GM19351 (cell line): ENCODE measurements around the gene CCL11.

ENCODE experiments used
- ATAC-seq: cut with Tn5 transposase; IDR thresholded peaks from one replicate; pipeline ENCODE4 v1.9.1; 2021; ENCODE audit warnings: mild to moderate bottlenecking, moderate library complexity; ENCODE audit not compliant: unreplicated experiment

Gene CCL11

DNA sequence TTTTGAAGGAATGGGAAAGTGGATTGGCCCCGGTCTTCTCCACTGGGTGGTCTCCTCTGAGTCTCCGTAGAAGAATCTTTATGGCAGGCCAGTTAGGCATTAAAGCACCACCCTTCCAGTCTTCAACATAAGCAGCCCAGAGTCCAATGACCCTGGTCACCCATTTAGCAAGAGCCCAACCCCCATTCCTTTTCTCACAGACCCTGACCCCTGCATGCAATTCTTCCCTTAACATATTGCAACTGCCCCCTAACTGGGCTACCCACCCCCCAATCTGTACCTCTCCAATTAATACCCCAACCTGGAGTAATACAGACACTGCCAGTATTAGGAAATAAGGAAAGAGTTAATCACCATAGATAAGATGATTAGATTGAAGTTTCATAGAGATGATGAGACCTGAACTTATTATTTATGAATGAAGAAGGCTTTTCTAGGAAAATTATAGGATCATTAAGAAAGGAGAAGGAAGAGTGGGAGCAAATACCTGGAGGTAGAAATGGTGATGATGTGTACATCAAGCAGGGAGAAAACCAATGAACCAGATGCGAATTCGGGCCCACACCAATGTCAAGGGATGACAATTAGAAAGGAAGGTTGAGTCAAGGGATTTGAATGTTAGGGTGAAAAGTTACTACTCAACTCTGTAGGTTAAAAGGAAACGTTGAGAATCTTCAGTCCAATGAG, 28.1 kb upstream of the CCL11 start:
- no peak for ATAC-seq

DNA sequence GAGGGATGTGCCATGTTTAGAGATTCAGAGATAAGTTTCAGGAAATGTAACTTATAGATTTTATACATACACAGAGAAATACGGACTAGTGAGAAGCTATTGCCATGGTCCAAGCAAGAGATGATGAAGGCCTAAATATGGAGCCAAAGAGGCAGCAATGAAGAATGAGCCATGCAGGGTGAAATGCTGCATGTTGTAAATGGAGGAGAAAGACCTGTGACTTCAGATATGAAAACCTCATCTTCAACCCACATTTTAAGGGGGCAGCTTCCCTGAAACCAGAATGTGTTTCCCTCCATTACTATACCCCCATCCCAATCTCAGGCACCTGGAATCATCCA, 27.6 kb upstream of the CCL11 start:
- ATAC-seq = no peak

DNA sequence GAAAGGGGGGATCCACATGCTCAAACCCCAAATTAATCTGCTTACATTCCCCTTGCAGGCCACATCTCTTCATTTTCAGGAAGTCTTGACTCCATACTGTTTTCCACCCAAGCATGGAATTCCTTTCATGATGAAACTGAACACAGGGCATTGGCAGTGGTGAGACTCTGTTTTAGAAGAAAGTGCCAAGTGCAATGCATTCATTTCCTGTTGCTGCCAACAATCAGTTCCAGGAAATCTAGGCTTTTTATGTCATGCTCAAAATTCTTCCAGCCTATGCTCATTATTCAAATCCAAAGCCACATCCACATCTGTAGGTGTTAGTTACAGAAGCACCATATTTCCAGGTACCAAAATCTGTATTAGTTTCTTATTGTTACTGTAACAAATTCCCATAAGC, 26.4 kb upstream of the CCL11 start:
- ATAC-seq = no peak

DNA sequence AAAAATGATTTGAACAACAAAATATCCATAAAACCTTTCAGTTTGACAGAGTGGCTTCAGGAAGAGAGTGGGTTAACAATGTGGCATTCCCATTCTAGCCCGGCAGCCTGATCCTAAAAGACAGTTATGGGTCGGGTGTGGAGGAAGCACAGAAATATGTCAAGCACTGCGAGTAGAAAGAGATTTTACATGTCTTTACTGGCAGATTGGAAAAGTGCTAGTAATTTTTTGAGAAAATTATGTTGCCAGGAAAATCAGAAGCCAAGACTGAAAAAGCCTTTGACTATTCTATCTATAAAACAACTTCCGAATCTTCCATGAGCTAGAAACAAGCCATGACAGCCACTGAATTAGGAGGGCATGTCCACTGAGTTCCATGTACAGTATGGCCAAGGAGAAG, 24.7 kb upstream of the CCL11 start:
- ATAC-seq = no peak

DNA sequence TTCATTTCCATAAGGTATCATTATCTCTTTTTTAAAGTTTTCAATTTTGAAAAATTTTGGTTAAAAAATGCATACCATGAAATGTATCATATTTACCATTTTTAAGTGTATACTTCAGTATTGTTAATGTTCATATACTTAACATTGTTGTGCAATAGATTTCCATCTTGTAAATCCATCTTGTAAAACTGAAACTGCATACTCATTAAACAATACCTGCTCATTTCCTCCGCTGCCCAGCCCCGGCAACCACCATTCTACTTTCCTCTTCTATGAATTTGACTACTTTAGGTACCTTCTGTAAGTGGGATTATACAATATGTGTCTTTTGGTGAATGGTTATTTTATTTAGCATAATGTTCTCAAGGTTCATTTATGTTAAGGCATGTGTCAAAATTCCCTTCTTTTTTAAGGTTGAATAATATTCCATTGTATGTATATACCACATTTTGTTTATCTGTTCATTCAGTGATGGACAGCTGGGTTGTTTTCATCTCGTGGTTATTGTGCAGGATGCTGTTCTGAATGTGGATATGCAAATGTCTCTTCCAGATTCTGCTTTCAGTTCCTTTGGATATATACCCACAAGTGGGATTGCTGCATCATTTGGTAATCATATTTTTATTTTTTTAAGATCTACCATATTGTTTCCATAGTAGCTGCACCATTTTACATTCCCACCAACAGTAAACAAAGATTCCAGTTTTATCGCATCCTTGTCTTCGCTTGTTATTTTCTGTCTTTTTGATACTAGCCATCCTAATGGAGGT, 23.8 kb upstream of the CCL11 start:
- ATAC-seq = no peak

DNA sequence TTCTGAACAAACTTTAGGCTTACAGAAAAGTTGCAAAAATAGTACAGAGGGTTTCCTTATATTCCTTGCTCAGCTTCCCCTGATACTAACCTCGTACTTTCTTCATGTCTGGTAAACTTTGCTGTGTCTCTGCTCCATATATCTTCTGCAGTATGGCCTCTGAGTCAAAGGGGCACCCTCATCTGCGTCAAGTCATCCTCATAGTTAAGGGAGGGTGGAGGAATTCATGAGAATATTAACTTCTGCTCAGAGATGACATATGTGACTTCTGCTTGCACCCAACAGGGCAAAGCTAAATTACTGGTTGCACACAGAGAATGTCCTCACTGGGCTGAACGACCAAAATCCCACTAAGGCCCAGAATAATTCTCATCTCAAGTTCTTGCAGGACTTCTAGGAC, 19.8 kb upstream of the CCL11 start:
- no peak for ATAC-seq

DNA sequence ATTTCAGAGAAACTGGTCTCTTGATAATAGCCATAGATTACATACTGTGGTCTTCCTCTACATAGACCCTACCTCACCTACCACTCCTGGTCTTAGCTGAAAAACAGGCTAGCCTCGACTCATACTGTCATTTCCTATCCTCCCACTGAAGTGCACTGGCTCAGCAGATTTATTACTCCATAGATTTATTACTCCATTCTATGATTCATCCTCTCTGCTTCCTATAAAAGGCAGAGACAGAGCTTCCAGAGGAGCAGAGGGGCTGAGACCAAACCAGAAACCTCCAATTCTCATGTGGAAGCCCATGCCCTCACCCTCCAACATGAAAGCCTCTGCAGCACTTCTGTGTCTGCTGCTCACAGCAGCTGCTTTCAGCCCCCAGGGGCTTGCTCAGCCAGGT, 15.6 kb upstream of the CCL11 start, which contains the start of gene CCL7:
TSS of gene CCL7 (plus strand) at position 253 of the 400 bp plus-strand sequence. CDS start at position 323, 70 bp downstream.
- no peak for ATAC-seq

DNA sequence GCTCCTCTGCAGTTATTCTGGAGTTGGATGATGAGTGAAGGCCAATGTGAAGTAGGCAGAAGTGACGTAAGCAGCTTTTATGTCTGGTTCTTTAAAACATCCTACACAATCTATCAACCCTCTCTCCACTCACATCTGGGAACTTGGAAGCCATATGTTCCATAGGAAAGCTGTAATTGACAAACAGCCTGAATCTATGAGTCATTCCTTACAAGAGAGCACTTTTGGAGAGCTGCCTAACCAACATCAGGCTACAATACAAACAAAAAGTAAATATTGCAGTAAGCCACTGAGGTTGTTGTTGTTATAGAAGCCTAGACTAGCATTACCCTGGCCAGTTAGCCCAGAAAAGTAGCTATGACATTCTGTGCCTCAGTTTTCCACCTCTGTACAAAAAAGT, 9.7 kb upstream of the CCL11 start:
- no peak for ATAC-seq

DNA sequence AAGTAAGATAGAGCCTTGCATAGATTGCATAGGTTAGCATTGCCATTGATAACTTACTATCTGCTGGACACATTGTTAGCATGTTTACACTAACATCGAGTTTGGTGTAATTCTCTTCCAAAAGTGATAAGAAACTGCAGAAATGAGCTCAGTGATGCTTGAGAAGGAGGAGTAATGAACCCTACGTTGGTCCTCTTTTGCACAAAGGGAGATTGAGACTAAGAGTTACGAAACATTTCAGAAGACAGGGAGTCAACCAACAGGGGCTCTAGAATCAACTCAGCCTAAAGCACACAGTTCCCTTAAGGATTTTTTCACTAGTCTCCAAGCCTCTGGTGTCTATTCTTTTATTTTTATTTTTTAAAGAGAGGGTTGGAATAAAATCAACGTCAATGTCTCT, 8.7 kb upstream of the CCL11 start:
- ATAC-seq = no peak

DNA sequence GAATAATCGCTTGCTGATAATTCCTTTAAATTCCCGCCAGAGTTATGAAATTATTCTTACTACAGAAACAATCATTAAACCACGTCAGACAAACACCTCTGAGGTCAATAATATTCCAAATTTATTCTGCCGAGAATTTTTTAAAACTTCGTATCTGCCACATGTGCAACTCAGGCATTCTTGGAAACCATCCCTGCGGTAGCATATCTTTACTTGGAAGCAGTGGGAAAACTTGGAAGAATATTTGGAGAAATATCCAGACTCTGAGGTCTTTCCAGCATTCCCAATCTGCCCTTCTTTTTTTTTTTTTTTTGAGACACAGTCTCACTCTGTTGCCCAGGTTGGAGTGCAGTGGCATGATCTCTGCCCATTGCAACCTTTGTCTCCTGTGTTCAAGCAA, 2.0 kb upstream of the CCL11 start:
- ATAC-seq = no peak

DNA sequence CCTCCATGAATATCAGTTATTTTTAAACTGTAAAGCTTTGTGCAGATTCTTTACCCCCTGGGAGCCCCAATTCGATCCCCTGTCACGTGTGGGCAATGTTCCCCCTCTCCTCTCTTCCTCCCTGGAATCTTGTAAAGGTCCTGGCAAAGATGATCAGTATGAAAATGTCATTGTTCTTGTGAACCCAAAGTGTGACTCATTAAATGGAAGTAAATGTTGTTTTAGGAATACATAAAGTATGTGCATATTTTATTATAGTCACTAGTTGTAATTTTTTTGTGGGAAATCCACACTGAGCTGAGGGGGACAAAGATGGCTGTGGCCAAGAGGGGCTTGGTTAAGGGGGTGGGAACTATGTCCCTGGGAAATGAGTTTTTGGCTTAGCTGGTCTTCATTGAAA, 2.3 kb downstream of the CCL11 start:
- ATAC-seq = no peak

DNA sequence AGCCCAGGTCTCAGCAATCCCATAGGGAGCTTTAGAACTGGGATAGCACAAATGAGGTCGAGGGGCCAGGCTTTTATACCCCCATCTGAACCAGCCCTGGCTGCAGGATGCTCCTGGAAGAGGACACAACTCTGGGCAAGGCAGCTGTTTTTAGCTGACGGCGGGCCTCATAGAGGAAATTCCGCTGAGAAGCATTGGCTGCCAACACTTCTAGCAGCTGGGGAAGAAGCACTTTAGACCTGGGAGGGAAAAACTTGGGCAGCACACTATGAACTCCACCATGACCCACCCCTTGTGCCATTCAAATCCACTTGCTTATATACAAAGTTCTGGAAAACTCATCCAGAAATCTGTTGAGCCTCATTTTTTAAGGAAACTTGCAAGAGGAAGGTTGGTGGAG, 5.0 kb downstream of the CCL11 start:
- ATAC-seq = no peak

DNA sequence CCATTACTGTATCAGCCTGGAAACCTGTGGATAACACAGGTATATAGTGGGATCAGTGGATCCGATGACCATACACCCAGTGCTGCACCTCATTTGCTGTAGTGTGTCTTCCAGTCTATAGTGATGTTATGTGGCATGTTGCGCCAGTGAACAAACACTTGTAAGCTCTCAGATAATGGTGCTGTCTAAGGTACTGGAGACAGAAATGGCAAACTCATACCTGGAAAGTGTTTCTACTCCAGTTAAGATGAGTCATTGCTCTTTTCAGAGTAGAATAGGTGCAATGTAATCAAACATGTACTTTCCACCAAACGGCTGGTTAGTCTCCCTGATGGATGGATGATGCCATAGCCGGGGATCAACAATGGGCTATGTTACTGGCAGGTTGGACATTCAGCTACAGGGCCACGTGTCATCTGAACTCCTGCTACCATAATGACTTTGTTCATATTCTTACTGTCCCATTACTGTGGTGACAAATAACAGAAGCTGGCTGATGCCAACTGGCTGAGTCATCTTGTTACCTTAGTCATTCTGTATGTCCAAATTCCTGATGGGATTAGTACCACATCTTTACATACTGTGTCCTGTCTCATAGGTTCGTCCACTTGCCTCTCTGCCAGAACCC, 6.3 kb downstream of the CCL11 start:
- ATAC-seq = no peak

DNA sequence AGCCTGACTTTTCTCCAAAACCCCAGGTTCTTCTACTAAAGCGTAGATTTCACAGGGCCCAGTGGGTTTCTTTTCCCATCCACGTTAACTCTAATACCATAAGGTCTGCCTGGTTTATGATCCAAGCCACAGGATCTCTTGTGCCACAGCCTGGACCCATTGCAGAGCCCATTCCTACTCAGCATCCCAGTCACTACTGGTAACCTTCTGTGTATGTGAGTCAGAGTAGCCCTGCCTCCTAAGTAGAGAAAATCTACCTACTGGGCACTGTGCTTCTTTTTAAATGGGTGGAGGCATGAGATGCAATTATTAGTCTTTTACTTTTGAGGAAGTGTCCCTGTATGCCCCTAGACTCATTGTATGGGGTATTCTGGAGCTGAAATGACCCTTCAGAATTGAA, 13.5 kb downstream of the CCL11 start:
- no peak for ATAC-seq

DNA sequence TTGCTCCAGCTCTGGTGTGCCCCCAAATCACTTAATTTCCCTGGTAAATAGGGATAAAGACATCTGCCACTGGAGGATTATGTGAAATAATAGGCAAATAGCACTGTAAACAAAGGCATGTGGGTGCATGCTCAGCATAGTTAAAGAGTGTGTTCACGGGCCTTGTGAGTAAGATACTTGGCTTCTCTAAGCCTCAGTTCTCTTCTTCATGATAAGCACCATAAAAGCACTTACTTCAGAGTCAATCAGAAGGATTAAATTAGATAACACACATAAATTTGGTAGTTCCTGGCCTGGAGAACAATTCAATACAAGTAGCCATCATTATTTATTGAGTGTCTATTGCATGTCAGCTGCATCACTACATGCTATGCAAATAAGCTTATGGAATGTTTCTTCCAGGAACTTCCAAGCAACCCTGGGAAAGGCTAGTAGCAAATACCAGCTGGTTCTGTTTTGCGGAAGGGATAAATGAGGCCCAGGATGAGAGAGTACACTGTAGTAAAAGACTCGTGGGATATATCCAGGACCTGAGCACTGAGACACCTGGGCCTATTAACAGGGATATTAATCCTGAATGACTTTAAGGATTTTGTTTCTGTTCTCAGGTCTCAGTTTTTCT, 14.5 kb downstream of the CCL11 start:
- no peak for ATAC-seq

DNA sequence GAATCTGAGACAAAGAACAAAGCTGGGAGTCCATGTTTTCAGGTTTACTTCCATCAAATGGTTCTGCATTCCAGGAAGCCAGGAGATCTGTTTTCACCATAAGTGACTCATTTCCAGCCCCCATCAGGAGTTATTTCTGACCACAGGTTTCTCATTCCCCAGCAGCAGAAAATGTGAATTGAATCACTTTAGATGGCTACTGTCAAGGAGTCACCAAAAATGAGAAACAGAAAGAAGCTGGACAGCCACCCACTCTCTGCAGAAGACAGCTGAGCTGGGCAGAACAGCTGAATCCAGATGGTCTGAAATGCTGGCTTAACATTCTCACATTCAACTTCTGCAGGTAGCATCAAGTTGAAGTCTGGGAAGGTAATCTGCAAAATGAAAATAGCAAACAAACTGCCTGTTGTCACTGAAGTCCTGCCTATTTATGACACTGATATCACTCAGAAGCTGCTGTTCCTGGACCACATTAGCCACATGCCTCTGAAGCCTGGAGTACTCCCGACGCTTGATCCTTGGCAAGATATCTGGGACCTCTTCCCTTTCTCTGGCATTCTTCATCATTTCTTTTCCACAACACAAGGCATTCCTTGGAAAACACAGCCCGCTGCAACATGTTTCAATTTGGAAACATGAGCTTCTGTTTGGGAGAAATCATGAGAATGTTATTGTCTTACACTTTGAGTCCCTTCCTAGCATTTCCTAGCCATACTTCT, 15.3 kb downstream of the CCL11 start:
- ATAC-seq = no peak

DNA sequence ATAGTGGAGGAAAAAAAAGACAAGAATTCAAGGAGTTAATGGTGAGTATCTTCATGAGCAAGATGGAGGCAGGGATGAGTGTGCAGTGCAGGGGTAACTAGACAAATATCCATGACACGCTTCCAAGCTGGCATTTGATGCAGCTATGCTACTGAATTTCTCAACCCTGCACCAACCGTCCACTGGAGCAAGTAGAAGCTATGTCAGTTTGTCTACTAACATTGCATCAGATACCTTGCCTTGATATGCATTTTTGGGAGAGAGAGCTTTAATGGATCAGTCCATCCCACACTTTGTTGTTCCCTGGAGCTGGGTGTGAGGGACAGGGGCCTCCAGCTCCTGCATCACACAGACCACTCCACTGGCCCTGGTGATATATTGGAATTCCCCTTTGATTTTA, 16.4 kb downstream of the CCL11 start:
- ATAC-seq = no peak

DNA sequence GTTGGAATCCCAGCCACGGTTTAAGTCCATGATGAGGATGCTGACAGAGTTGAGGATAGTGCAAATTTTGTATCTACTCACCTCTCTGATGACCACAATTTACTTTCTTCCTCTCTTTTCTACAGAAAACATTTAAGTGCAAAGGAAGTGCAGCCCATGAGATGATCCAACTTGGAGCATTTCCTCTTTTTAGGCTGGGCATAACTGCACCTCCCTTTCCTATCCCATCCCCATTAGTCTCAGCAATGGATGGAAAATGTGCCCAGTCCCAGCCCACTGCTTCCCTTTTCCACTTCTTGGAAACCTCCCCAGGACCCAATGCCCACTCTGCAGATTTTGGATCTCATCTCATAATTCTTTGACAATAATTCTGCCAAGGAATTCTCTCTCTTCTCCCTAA, 17.1 kb downstream of the CCL11 start:
- no peak for ATAC-seq

DNA sequence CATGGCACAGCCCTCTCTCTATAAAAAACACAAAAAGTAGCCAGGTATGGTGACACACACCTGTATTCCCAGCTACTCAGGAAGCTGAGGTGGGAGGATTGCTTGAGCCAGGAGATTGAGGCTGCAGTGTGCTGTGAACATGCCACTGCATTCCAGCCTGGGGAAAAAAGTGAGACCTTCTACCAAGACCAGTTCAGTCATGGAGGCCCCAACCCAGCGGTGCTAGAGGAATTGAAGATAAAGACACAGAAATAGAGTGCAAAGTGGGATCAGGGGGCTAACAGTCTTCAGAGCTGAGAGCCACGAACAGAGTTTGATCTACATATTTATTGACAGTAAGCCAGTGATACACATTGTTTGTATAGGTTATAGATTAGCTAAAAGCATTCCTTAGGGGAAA, 18.1 kb downstream of the CCL11 start:
- ATAC-seq = no peak

DNA sequence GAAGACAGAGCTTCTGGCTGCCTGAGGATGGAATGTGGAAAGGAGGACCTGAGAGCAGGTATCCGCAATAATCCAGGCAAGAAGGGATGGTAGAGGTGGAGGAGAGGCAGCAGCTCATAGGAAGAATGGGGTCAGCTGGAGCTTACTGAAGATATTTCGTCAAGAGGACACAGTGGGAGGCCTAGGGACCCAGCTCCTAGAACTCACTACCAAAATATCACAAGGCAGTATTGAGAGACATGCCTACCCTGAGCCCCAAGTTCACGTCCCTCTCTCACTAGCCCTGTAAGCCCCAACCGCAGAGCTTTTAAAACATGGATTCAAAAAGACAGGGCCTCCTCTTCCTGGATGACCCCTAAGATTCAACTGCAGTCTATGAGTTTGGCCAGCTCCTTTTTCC, 19.5 kb downstream of the CCL11 start:
- no peak for ATAC-seq

DNA sequence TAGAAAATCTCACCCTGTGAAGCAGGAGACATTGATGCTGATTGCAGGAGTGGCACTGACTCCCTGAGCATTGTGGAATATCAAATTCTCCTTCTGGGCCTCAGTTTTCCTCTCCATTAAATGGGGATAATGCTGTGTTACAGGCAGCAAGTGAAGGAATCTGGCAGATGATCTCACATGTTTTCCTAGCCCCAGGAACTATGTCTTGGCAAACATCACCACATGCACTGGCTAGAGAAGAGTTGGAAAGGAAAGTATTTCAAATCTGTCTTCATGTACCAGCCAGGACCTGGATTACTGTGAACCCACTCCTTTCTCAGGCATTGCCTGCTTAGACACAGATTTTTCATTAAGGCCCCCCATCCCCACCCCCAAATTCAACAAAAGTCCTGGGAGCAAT, 20.1 kb downstream of the CCL11 start:
- ATAC-seq = no peak
